ENCODE measurements around the gene ANKIB1. TPM values are rescaled to one million over a fixed set of nuclear protein-coding genes. Genes with fewer than 3 reads are reported as not detected.

ANKIB1 gene
- total RNA-seq, 6 experiments from 2014 or later = 9.3 to 20.8 (median 15.0) TPM

DNA sequence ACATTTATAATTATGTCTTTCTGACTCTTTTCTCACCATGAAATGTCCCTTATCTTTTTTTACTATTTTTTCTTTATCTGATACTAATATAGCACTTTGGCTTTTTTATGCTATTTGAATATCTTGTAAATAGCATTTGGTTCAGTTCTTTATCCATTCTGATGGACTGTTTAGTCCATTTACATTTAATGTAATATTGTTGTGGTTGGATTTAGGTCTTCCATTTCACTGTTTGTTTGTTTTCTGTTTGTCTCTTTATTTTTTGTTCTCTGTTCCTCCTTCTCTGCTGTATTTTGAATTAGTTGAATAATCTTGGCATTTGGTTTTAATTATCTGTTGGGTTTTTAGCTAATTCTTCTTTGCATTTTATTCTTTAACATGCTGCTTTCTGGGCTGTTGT, 89.8 kb downstream of the ANKIB1 start:
- no peak for DNase-seq
- H3K27ac ChIP-seq = no peak overlapping the region
- no peak for ATAC-seq
- no peaks in the 10 kb centered on the region for H3K9me3 ChIP-seq
- H3K4me3 ChIP-seq = no peak overlapping the region
- no peaks in the 10 kb centered on the region for H3K4me1 ChIP-seq
- H3K36me3 ChIP-seq = peaks cover 0 to 2% (median 0%) of the 10 kb centered on the region in 4 donors
- intact Hi-C loops (cut with DNase I) = no loop called here
- TF ChIP-seq, protein P1, sequence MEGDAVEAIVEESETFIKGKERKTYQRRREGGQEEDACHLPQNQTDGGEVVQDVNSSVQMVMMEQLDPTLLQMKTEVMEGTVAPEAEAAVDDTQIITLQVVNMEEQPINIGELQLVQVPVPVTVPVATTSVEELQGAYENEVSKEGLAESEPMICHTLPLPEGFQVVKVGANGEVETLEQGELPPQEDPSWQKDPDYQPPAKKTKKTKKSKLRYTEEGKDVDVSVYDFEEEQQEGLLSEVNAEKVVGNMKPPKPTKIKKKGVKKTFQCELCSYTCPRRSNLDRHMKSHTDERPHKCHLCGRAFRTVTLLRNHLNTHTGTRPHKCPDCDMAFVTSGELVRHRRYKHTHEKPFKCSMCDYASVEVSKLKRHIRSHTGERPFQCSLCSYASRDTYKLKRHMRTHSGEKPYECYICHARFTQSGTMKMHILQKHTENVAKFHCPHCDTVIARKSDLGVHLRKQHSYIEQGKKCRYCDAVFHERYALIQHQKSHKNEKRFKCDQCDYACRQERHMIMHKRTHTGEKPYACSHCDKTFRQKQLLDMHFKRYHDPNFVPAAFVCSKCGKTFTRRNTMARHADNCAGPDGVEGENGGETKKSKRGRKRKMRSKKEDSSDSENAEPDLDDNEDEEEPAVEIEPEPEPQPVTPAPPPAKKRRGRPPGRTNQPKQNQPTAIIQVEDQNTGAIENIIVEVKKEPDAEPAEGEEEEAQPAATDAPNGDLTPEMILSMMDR (IDR thresholded peaks at IDR 0.05) = no peak
- TF ChIP-seq POLR2A (IDR thresholded peaks at IDR 0.05) = no peak
- no peaks in the 10 kb centered on the region for H3K27me3 ChIP-seq

DNA sequence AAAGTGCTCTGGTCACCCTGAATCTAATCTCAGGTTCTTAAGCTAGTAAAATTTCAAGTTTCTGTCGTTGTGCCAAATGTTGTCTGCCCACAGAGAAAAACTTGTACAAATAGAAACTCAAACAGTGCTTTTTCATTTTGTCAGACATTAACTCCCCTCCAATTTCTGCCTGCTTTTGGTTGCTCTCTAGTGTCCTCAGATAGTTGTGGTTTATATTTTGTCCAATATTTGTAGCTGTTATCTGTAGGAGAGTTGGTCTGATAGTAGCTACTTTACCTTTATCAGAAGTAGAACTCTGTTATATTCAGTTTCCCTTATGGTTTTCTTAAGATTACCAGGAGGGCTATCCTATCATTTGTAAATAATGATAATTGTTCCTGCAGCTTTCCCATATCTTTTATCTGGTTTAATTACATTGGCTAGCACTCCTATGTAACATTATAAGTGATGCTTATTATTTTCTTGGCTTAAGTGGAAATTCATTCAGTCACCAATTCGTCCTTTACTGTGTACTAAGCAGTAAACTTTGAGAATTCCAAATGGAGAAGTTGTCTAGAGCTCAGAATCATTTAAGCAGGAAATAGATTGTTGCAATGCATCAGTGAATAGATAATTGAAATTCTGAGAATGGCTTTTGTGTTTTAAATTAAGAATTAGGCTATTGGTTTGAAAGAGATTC, 91.0 kb downstream of the ANKIB1 start:
- no peaks in the 10 kb centered on the region for H3K4me1 ChIP-seq
- no peaks in the 10 kb centered on the region for H3K9me3 ChIP-seq
- H3K27ac ChIP-seq = no peak overlapping the region
- no peak overlapping the region for H3K4me3 ChIP-seq
- DNase-seq (no peak), ATAC-seq (no peak)
- H3K36me3 ChIP-seq = peaks cover 0 to 2% (median 0%) of the 10 kb centered on the region in 4 donors
- WGBS (ENCODE audit: insufficient coverage, low coverage, low lambda C conversion rate, missing lambda C conversion rate) = 34% methylated on average over 2 of the region's 2 CpGs
- TF ChIP-seq, protein P1 (IDR thresholded peaks at IDR 0.05) = no peak
- intact Hi-C loops (cut with DNase I) = no loop called here
- H3K27me3 ChIP-seq = no peaks in the 10 kb centered on the region

DNA sequence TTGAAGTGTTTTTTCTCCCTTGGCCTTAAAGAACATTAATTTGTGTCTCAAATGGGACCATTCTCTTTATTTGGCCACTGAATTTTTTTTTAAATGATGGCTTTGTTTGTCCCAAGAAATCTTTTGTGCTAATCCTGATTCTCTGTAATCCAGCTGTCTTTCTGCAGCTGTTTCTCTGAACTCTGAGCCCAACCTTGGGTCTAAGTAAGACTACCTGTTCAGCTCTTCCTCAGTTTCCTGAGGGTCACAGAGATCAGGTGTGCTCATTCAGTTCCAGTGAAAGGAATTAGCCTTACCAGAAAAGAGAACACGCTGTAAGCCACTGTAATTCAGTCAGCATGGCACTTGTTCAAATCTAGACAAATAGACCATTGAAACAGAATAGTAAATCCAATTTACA, 94.2 kb downstream of the ANKIB1 start:
- TF ChIP-seq, protein P1 (IDR thresholded peaks at IDR 0.05) = no peak
- TF ChIP-seq POLR2A (IDR thresholded peaks at IDR 0.05) = no peak
- 100% methylated on average over 1 of the region's 1 CpG for WGBS (ENCODE audit: insufficient coverage, low coverage, low lambda C conversion rate, missing lambda C conversion rate)
- ATAC-seq = no peak
- no peak for DNase-seq
- H3K36me3 ChIP-seq = peaks cover 0 to 2% (median 0%) of the 10 kb centered on the region in 4 donors
- H3K4me1 ChIP-seq = no peaks in the 10 kb centered on the region
- no peaks in the 10 kb centered on the region for H3K9me3 ChIP-seq
- H3K27ac ChIP-seq = no peak overlapping the region
- intact Hi-C loops (cut with DNase I) = no loop called here
- H3K4me3 ChIP-seq = no peak overlapping the region
- no peaks in the 10 kb centered on the region for H3K27me3 ChIP-seq

DNA sequence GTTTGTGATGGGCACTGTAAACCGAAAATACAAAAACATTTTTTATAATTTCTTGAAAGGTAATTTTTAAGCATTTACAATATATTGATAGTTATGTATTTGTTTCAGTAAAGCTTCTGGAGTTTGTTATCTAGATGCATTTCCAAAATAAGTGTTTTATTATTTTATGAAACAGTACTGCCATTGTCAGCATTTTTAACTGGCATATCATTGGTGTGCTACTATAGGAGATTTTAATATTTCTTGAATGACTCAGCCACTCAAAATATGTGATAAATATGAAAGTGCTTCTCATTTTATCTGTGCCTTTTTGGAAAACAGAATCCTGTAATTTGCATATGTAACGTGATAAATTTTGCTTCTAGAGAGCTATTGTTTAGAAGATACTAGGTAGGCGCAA, 97.9 kb downstream of the ANKIB1 start:
- DNase-seq (no peak), ATAC-seq (no peak)
- Histone ChIP-seq H3K27ac (no peak overlapping the region), H3K4me1 (no peaks in the 10 kb centered on the region), H3K9me3 (no peaks in the 10 kb centered on the region), H3K27me3 (no peaks in the 10 kb centered on the region), H3K36me3 (peaks cover 0 to 4% (median 0%) of the 10 kb centered on the region in 4 donors), H3K4me3 (no peak overlapping the region)
- TF ChIP-seq POLR2A (IDR thresholded peaks at IDR 0.05) = no peak
- TF ChIP-seq, protein P1 (IDR thresholded peaks at IDR 0.05) = no peak
- 96% methylated on average over 3 of the region's 3 CpGs for WGBS (ENCODE audit: insufficient coverage, low coverage, low lambda C conversion rate, missing lambda C conversion rate)
- intact Hi-C loops (cut with DNase I) = no loop called here

DNA sequence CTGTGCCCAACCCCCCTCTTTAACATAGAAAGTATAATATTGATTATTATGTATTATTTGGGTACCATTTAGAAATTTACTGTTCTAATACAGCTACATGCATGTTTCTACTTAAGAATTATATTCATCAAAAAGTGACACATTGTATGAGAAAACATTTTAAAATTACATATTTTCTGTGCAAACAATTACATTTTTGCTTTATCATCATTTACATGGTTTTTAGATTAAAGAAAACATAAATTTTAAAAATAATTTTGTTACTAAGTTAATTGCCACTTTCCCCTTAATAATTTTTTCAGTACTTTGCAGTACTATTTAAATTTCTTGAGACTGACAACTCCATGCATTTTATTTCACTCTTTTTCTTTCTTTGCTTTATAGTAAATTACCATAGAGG, 106.2 kb downstream of the ANKIB1 start:
- peaks cover 0 to 8% (median 2%) of the 10 kb centered on the region in 4 donors for H3K36me3 ChIP-seq
- peaks cover 0 to 3% (median 0%) of the 10 kb centered on the region in 4 donors for H3K4me1 ChIP-seq
- H3K27me3 ChIP-seq = no peaks in the 10 kb centered on the region
- ATAC-seq (no peak), DNase-seq (no peak)
- no peak overlapping the region for H3K27ac ChIP-seq
- no peak for TF ChIP-seq POLR2A (IDR thresholded peaks at IDR 0.05)
- TF ChIP-seq, protein P1 (IDR thresholded peaks at IDR 0.05) = no peak
- intact Hi-C loops (cut with DNase I) = no loop called here
- H3K9me3 ChIP-seq = no peaks in the 10 kb centered on the region
- H3K4me3 ChIP-seq = no peak overlapping the region
